ENCODE measurements around the gene CEPT1. TPM values are rescaled to one million over a fixed set of nuclear protein-coding genes. Genes with fewer than 3 reads are reported as not detected.

The CEPT1 gene
- total RNA-seq, 1 experiment from 2014 or later = 33.6 TPM

GRCh38 chr1:111182052-111182451, 42.0 kb downstream of the CEPT1 start:
- no peaks in the 10 kb centered on the region for H3K79me2 ChIP-seq (ENCODE audit: low read depth)
- no peaks in the 10 kb centered on the region for H4K20me1 ChIP-seq (ENCODE audit: insufficient read depth)
- DNase-seq = no peak
- intact Hi-C loops (cut with micrococcal nuclease; ENCODE audit: unreplicated experiment) = no loop called here
- H3K4me3 ChIP-seq = no peak overlapping the region
- H3K4me1 ChIP-seq (replicated peaks; ENCODE audit: insufficient read depth) = no peaks in the 10 kb centered on the region
- H3K9me3 ChIP-seq (ENCODE audit: insufficient read depth, low read depth) = no peaks in the 10 kb centered on the region
- H3F3A ChIP-seq (ENCODE audit: insufficient read depth, low read depth) = peaks cover 12% of the 10 kb centered on the region
- no peak overlapping the region for H3K4me2 ChIP-seq
- BruUV-seq (replicated peaks) = no TSS peak
- no peaks in the 10 kb centered on the region for H3K9me2 ChIP-seq (ENCODE audit: insufficient read depth)
- POLR2A ChIA-PET (ENCODE audit: unreplicated experiment) = no interaction called here
- CTCF ChIA-PET = no interaction called here
- H3K27me3 ChIP-seq (ENCODE audit: insufficient read depth, low read depth) = no peaks in the 10 kb centered on the region
- H3K27ac ChIP-seq = no peak overlapping the region
- peaks cover 58% of the 10 kb centered on the region for H3K36me3 ChIP-seq (ENCODE audit: low read depth)
- H2AFZ ChIP-seq = no peak overlapping the region
- TF ChIP-seq, protein P1, sequence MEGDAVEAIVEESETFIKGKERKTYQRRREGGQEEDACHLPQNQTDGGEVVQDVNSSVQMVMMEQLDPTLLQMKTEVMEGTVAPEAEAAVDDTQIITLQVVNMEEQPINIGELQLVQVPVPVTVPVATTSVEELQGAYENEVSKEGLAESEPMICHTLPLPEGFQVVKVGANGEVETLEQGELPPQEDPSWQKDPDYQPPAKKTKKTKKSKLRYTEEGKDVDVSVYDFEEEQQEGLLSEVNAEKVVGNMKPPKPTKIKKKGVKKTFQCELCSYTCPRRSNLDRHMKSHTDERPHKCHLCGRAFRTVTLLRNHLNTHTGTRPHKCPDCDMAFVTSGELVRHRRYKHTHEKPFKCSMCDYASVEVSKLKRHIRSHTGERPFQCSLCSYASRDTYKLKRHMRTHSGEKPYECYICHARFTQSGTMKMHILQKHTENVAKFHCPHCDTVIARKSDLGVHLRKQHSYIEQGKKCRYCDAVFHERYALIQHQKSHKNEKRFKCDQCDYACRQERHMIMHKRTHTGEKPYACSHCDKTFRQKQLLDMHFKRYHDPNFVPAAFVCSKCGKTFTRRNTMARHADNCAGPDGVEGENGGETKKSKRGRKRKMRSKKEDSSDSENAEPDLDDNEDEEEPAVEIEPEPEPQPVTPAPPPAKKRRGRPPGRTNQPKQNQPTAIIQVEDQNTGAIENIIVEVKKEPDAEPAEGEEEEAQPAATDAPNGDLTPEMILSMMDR (conservative IDR thresholded peaks at IDR 0.05) = no peak
- no peak for TF ChIP-seq EZH2 (IDR thresholded peaks at IDR 0.05; ENCODE audit: low read depth)

GRCh38 chr1:111183308-111184069, 43.5 kb downstream of the CEPT1 start:
- BruUV-seq (replicated peaks) = no TSS peak
- H2AFZ ChIP-seq = no peak overlapping the region
- no peaks in the 10 kb centered on the region for H3K79me2 ChIP-seq (ENCODE audit: low read depth)
- ChIA-PET POLR2A (ENCODE audit: unreplicated experiment) (no interaction called here), CTCF (no interaction called here)
- intact Hi-C loops (cut with micrococcal nuclease; ENCODE audit: unreplicated experiment) = no loop called here
- TF ChIP-seq EZH2 (IDR thresholded peaks at IDR 0.05; ENCODE audit: low read depth) = no peak
- TF ChIP-seq, protein P1 (conservative IDR thresholded peaks at IDR 0.05) = no peak
- peaks cover 61% of the 10 kb centered on the region for H3K36me3 ChIP-seq (ENCODE audit: low read depth)
- no peak overlapping the region for H3K4me2 ChIP-seq
- H4K20me1 ChIP-seq (ENCODE audit: insufficient read depth) = no peaks in the 10 kb centered on the region
- H3F3A ChIP-seq (ENCODE audit: insufficient read depth, low read depth) = peaks cover 12% of the 10 kb centered on the region
- no peak overlapping the region for H3K4me3 ChIP-seq
- H3K27me3 ChIP-seq (ENCODE audit: insufficient read depth, low read depth) = no peaks in the 10 kb centered on the region
- H3K9me3 ChIP-seq (ENCODE audit: insufficient read depth, low read depth) = no peaks in the 10 kb centered on the region
- DNase-seq = no peak
- H3K27ac ChIP-seq = no peak overlapping the region
- no peaks in the 10 kb centered on the region for H3K9me2 ChIP-seq (ENCODE audit: insufficient read depth)
- H3K4me1 ChIP-seq (replicated peaks; ENCODE audit: insufficient read depth) = no peaks in the 10 kb centered on the region

GRCh38 chr1:111184663-111185062, 44.6 kb downstream of the CEPT1 start:
- Histone ChIP-seq H3K27me3 (ENCODE audit: insufficient read depth, low read depth) (no peaks in the 10 kb centered on the region), H3K36me3 (ENCODE audit: low read depth) (peaks cover 58% of the 10 kb centered on the region), H3K79me2 (ENCODE audit: low read depth) (no peaks in the 10 kb centered on the region), H2AFZ (no peak overlapping the region), H3F3A (ENCODE audit: insufficient read depth, low read depth) (peaks cover 12% of the 10 kb centered on the region), H3K4me2 (no peak overlapping the region), H3K4me3 (no peak overlapping the region), H3K27ac (no peak overlapping the region), H3K4me1 (replicated peaks; ENCODE audit: insufficient read depth) (no peaks in the 10 kb centered on the region), H3K9me3 (ENCODE audit: insufficient read depth, low read depth) (peaks cover 3% of the 10 kb centered on the region; the same call in 1 of the 2 replicates), H3K9me2 (ENCODE audit: insufficient read depth) (no peaks in the 10 kb centered on the region), H4K20me1 (ENCODE audit: insufficient read depth) (no peaks in the 10 kb centered on the region)
- TF ChIP-seq EZH2 (IDR thresholded peaks at IDR 0.05; ENCODE audit: low read depth) = no peak
- TF ChIP-seq, protein P1 (conservative IDR thresholded peaks at IDR 0.05) = no peak
- BruUV-seq (replicated peaks) = no TSS peak
- CTCF ChIA-PET = no interaction called here
- intact Hi-C loops (cut with micrococcal nuclease; ENCODE audit: unreplicated experiment) = no loop called here
- DNase-seq = no peak
- POLR2A ChIA-PET (ENCODE audit: unreplicated experiment) = no interaction called here
